HepG2 (cell line): ENCODE measurements around the gene ZNF154.

ENCODE experiments used
- CSRNP2 ChIP-seq: sonication (generic); formaldehyde crosslinking; conservative IDR thresholded peaks from 2 replicates; pipeline ENCODE4 v1.8.0; 2022; ENCODE audit warnings: low read depth, missing genetic modification reagents
- CTCF ChIP-seq: sonication (generic); formaldehyde crosslinking; IDR thresholded peaks from 2 replicates; pipeline ENCODE4 v1.5.0; 2020; ENCODE audit warnings: mild to moderate bottlenecking, missing genetic modification reagents, moderate library complexity
- GZF1 ChIP-seq: sonication (generic); formaldehyde crosslinking; IDR thresholded peaks from 2 replicates; pipeline ENCODE4 v1.5.1; 2020; ENCODE audit warnings: mild to moderate bottlenecking, missing genetic modification reagents
- MAFF ChIP-seq: IDR thresholded peaks from 2 replicates; pipeline ENCODE4 v1.6.1; 2011; ENCODE audit warnings: low read depth, low read length, improper control_type of control experiment
- PITX1 ChIP-seq: sonication (generic); formaldehyde crosslinking; IDR thresholded peaks from 2 replicates; pipeline ENCODE4 v1.5.1; 2020; ENCODE audit warnings: mild to moderate bottlenecking, missing genetic modification reagents
- POLR2AphosphoS5 ChIP-seq: IDR thresholded peaks from 2 replicates; pipeline ENCODE4 v1.6.1; 2012; ENCODE audit warnings: low read depth, low read length
- PRDM15 ChIP-seq: sonication (generic); formaldehyde crosslinking; IDR thresholded peaks from 2 replicates; pipeline ENCODE4 v1.4.0; 2020; ENCODE audit warnings: missing genetic modification reagents
- SKIL ChIP-seq: sonication (generic); formaldehyde crosslinking; IDR thresholded peaks from 2 replicates; pipeline ENCODE4 v1.8.0; 2022; ENCODE audit warnings: missing genetic modification reagents, mild to moderate bottlenecking, moderate library complexity, borderline replicate concordance
- TARDBP ChIP-seq: sonication (generic); formaldehyde crosslinking; IDR thresholded peaks from 2 replicates; pipeline ENCODE4 v1.8.0; 2022; ENCODE audit warnings: mild to moderate bottlenecking, missing genetic modification reagents
- TCF7L2 ChIP-seq: IDR thresholded peaks from 2 replicates; pipeline ENCODE4 v1.6.1; 2011; ENCODE audit warnings: mild to moderate bottlenecking, low read depth, low read length, moderate library complexity
- ZBTB40 ChIP-seq, 2 experiments: fragments of 450-650 bp in 1 of 2; sonication (generic) in 1 of 2; formaldehyde crosslinking in 1 of 2; IDR thresholded peaks; 2 replicates each; pipeline versions ENCODE4 v1.6.1 to v1.8.0; 2016 to 2022; ENCODE audit warnings: antibody characterized with exemption in 1 of 2, mild to moderate bottlenecking in 1 of 2, missing genetic modification reagents in 1 of 2
- ZNF350 ChIP-seq: sonication (generic); formaldehyde crosslinking; IDR thresholded peaks from 2 replicates; pipeline ENCODE4 v1.4.0; 2020; ENCODE audit warnings: mild to moderate bottlenecking, low read depth, missing genetic modification reagents, borderline replicate concordance
- ZNF503 ChIP-seq: sonication (generic); formaldehyde crosslinking; IDR thresholded peaks from 2 replicates; pipeline ENCODE4 v1.4.0; 2020; ENCODE audit warnings: missing genetic modification reagents

- no peak for TF ChIP-seq PRDM15
- TF ChIP-seq TCF7L2, result no peak
- TF ChIP-seq ZBTB40 (IDR thresholded peaks at IDR 0.05), result no peak
- TF ChIP-seq ZBTB40 (CRISPR knock-in tag; IDR thresholded peaks at IDR 0.05), result no peak
- no peak for TF ChIP-seq PITX1 (CRISPR knock-in tag)
- TF ChIP-seq SKIL (CRISPR knock-in tag), result no peak
- no peak for TF ChIP-seq TARDBP (CRISPR knock-in tag)
- TF ChIP-seq ZNF503, result no peak
- TF ChIP-seq POLR2AphosphoS5, result no peak
- no peak for TF ChIP-seq CSRNP2 (CRISPR knock-in tag)
- TF ChIP-seq CTCF (CRISPR knock-in tag), result no peak
- TF ChIP-seq MAFF, result no peak
- no peak for TF ChIP-seq ZNF350
- TF ChIP-seq GZF1, result no peak
Observed at GRCh38 chr19:57656346-57656745, 52.7 kb downstream of the ZNF154 start.
